WERI-Rb-1 (cell line): ENCODE data around the gene IGSF11.
A peak's percentile ranks its signal among the peaks of the same experiment; 100 is the strongest.
"Not testable (repeated sequence)": the region's sequence is repeated elsewhere in the genome, so short reads cannot be mapped to it uniquely, and the experiment has no call there.

Experiments used
- DNase-seq: peaks from one replicate; pipeline ENCODE4 v3.0.0-alpha.2; 2020
- H3K27ac ChIP-seq: fragments of 250-450 bp; sonication (Bioruptor Pico); 2 replicates; pipeline ENCODE4 v1.5.1; 2020; ENCODE audit warnings: mild to moderate bottlenecking, moderate library complexity
- H3K27me3 ChIP-seq: fragments of 250-450 bp; sonication (Bioruptor Pico); 2 replicates; pipeline ENCODE4 v1.5.1; 2021; ENCODE audit warnings: mild to moderate bottlenecking, low read depth, moderate library complexity; ENCODE audit not compliant: insufficient read depth, severe bottlenecking
- H3K36me3 ChIP-seq: fragments of 250-450 bp; sonication (Bioruptor Pico); 2 replicates; pipeline ENCODE4 v1.5.1; 2020; ENCODE audit warnings: mild to moderate bottlenecking, moderate library complexity
- H3K4me3 ChIP-seq: 2 replicates; pipeline ENCODE4 v1.5.1; 2011; ENCODE audit warnings: low read depth, mild to moderate bottlenecking, control low read depth, low read length
- H3K9me3 ChIP-seq: fragments of 250-450 bp; sonication (Bioruptor Pico); 2 replicates; pipeline ENCODE4 v1.5.1; 2021; ENCODE audit warnings: mild to moderate bottlenecking, moderate library complexity; ENCODE audit not compliant: severe bottlenecking
- CTCF ChIP-seq: IDR thresholded peaks from 2 replicates; pipeline ENCODE4 v1.5.1; 2011; ENCODE audit warnings: low read depth, mild to moderate bottlenecking, control low read depth, inconsistent platforms, low read length

Gene IGSF11

DNA sequence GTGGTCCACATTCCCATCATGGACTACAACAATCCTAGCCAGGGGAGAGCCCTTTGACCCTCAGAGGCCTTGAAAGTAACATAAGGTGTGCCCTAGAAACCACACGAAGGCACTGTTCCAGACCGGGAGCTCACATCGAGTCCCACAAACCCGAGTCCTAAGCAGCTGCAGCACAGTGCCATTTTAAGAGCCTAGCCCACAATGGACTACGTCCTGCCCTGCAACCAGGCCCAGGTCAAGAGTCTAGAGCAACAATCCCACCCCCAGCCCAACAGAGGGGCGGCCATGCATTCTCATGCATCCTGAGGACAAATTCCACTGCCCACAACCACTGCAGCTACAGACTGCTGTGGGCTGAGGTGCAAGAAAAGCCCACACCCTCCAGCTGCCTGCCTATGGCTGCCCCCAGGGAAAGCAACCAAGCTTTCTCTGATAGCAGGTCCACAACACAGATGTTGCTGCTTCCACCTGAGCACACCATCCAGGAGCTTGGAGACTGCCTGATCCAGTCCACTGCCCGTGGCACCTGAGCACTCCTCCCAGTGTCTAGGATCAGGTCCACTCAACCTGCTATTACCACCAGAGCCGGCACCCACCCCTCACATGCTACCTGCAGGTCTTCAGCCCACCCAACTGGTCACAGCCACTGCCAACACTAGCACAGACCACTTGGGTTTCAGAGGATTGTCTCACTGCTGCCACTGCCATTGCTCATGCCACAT is 56.8 kb downstream of the IGSF11 start:
- TF ChIP-seq CTCF, result no peak
- Histone ChIP-seq H3K4me3 (no peak overlapping the region), H3K27me3 (no peaks in the 10 kb centered on the region), H3K36me3 (no peaks in the 10 kb centered on the region), H3K9me3 (peaks cover 4% of the 10 kb centered on the region), H3K27ac (no peak overlapping the region)
- no peak for DNase-seq

- DNase-seq, result no peak
- Histone ChIP-seq H3K36me3 (no peaks in the 10 kb centered on the region), H3K27me3 (no peaks in the 10 kb centered on the region), H3K27ac (no peak overlapping the region), H3K9me3 (peaks cover 4% of the 10 kb centered on the region), H3K4me3 (no peak overlapping the region)
- no peak for TF ChIP-seq CTCF
Measured at GRCh38 chr3:118977118-118977517, 57.5 kb downstream of the IGSF11 start.

DNA sequence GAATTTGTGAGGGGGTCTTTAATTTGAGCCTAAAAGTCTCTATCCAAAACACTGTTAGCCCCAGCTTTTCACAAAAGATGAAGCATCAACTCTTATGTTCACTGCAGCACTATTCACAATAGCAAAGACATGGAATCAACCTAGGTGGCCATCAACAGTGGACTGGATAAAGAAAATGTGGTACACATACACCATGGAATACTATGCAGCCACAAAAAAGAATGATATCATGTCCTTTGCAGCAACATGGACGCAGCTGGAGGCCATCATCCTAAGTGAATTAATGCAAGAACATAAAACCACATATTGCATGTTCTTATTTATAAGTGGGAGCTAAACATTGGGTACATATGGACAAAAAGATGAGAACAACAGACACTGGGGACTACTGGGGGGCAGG is 59.2 kb downstream of the IGSF11 start:
- DNase-seq, H3K9me3 ChIP-seq, H3K27ac ChIP-seq, H3K36me3 ChIP-seq, H3K4me3 ChIP-seq, H3K27me3 ChIP-seq: not testable (repeated sequence)

- Histone ChIP-seq H3K4me3 (no peak overlapping the region), H3K27me3 (no peaks in the 10 kb centered on the region), H3K9me3 (peaks cover 4% of the 10 kb centered on the region), H3K36me3 (no peaks in the 10 kb centered on the region), H3K27ac (no peak overlapping the region)
- DNase-seq, result peak; percentile 23
- no peak for TF ChIP-seq CTCF
Measured at GRCh38 chr3:118974356-118975097, 60.1 kb downstream of the IGSF11 start.

DNA sequence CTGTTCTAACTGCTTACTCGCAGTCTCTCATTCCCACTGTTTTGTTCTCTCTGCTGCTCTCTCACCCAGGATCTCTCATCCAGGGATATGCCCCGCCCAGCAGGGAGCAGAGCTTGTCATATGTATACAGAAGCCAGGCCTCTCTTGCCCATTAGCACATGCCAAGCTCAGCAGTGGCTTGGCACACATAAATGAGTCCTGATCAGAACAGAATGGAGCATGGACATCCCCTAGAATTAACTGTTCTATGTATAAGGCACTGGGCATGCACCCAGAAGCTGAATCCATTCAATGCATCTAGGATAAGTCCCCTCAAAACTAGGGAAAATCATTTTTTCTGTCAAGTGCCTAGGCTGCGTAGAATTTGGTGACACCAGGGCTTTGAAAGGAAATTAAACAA is 61.6 kb downstream of the IGSF11 start:
- H3K36me3 ChIP-seq, result no peaks in the 10 kb centered on the region
- H3K27ac ChIP-seq, result no peak overlapping the region
- peaks cover 4% of the 10 kb centered on the region for H3K9me3 ChIP-seq
- TF ChIP-seq CTCF, result no peak
- H3K4me3 ChIP-seq, result no peak overlapping the region
- no peaks in the 10 kb centered on the region for H3K27me3 ChIP-seq
- DNase-seq, result no peak

DNA sequence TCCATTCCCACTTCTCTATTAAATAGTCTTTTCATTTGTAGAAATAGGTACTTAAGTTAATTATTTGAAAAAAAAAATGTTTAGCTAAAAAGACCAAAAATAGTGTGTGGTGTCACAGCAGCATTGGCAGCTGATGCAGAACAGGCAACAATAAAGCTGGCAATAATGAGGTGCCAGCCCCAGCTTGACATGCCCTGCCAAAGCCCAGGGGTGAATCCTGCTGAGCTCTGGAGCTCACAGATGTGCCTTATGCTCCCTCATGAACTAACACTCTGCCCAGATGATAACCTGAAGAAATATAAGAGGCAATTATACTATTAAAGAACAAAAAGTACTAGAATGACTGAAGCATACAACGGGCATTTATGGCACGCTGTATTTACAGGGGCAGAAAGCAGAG is 63.8 kb downstream of the IGSF11 start:
- Histone ChIP-seq H3K4me3 (no peak overlapping the region), H3K27ac (no peak overlapping the region), H3K27me3 (no peaks in the 10 kb centered on the region), H3K36me3 (no peaks in the 10 kb centered on the region; the same call in 1 of the 2 replicates), H3K9me3 (peaks cover 4% of the 10 kb centered on the region)
- no peak for DNase-seq
- no peak for TF ChIP-seq CTCF
